B cell (primary cell): ENCODE results near the gene RXFP2. TPM values are rescaled to one million over a fixed set of nuclear protein-coding genes. Genes with fewer than 3 reads are reported as not detected.

Experiments
- ATAC-seq: fragments of 200-7000 bp; cut with Tn5 transposase; one replicate; pipeline ENCODE4 v1.10.0; 2021; ENCODE audit warnings: low read depth, mild to moderate bottlenecking, moderate number of reproducible peaks, moderate library complexity
- CTCF ChIA-PET: fragments of 350-600 bp; sonication (Branson Sonifier 250); formaldehyde crosslinking; loops from one replicate; lab custom pipeline; 2021; ENCODE audit warnings: antibody characterized with exemption, inconsistent platforms; lab: Charles Lee
- POLR2A ChIA-PET: fragments of 350-600 bp; sonication (Branson Sonifier 250); formaldehyde crosslinking; loops from one replicate; lab custom pipeline; 2021; ENCODE audit warnings: antibody characterized with exemption; lab: Charles Lee
- DNase-seq: peaks from one replicate; pipeline ENCODE4 v3.0.0; 2013
- H2AFZ ChIP-seq: 2 replicates; pipeline ENCODE4 v1.6.1; 2012; ENCODE audit warnings: mild to moderate bottlenecking, low read depth, low read length; ENCODE audit not compliant: insufficient read depth, poor library complexity, severe bottlenecking
- H3K27ac ChIP-seq, 2 donors: 1 replicate in 1 of 2; 2 replicates in 1 of 2; pipeline ENCODE4 v1.5.1; 2012 to 2013; ENCODE audit warnings: low read length in 2 of 2, mild to moderate bottlenecking in 2 of 2, moderate library complexity in 1 of 2
- H3K27me3 ChIP-seq, 4 experiments: fragments of 200-600 bp in 1 of 4; sonication (generic) in 1 of 4; replicated peaks in 1 of 4; 1 replicate in 2 of 4; 2 replicates in 2 of 4; pipeline versions ENCODE4 v1.6.1 to v1.7.0; 2013 to 2016; ENCODE audit warnings: low read length in 3 of 4, mild to moderate bottlenecking in 2 of 4, mixed read lengths in 1 of 4, moderate library complexity in 1 of 4; ENCODE audit not compliant: insufficient read depth in 4 of 4, control insufficient read depth in 3 of 4; ENCODE audit errors: control extremely low read depth in 1 of 4
- H3K36me3 ChIP-seq, 2 experiments: replicated peaks in 1 of 2; 1 replicate in 1 of 2; 2 replicates in 1 of 2; pipeline versions ENCODE4 v1.6.1 to v1.7.1; 2013; ENCODE audit warnings: low read length in 1 of 2; ENCODE audit not compliant: insufficient read depth in 2 of 2, control insufficient read depth in 1 of 2; ENCODE audit errors: control extremely low read depth in 1 of 2, extremely low read depth in 1 of 2
- H3K4me1 ChIP-seq, 2 donors: fragments of 200-600 bp in 1 of 2; sonication (generic) in 1 of 2; 1 replicate in 1 of 2; 2 replicates in 1 of 2; pipeline versions ENCODE4 v1.5.1 to v1.6.1; 2013 to 2017; ENCODE audit warnings: low read length in 2 of 2; ENCODE audit not compliant: control insufficient read depth in 2 of 2, insufficient read depth in 2 of 2
- H3K4me2 ChIP-seq: replicated peaks from 2 replicates; pipeline ENCODE3; 2012; ENCODE audit warnings: mild to moderate bottlenecking, low read depth, low read length; ENCODE audit not compliant: poor library complexity, severe bottlenecking
- H3K4me3 ChIP-seq, 5 experiments: fragments of 200-600 bp in 1 of 5; sonication (generic) in 1 of 5; 1 replicate in 3 of 5; 2 replicates in 2 of 5; pipeline versions ENCODE4 v1.5.1 to v1.7.0; 2011 to 2016; ENCODE audit warnings: low read length in 4 of 5, mild to moderate bottlenecking in 4 of 5, low read depth in 2 of 5, control low read depth in 1 of 5, moderate library complexity in 1 of 5; ENCODE audit not compliant: insufficient read depth in 1 of 5; ENCODE audit errors: control extremely low read depth in 1 of 5, extremely low read depth in 1 of 5
- H3K79me2 ChIP-seq: fragments of 200-600 bp; sonication (generic); one replicate; pipeline ENCODE4 v1.6.0; 2016; ENCODE audit warnings: low read length; ENCODE audit not compliant: control insufficient read depth, insufficient read depth
- H3K9ac ChIP-seq: fragments of 200-600 bp; sonication (generic); 2 replicates; pipeline ENCODE4 v1.6.1; 2017; ENCODE audit warnings: mild to moderate bottlenecking, low read length, moderate library complexity
- H3K9me3 ChIP-seq, 3 donors: one replicate each; pipeline versions ENCODE4 v1.6.1 to v1.7.1; 2013; ENCODE audit warnings: low read length in 2 of 3; ENCODE audit not compliant: control insufficient read depth in 2 of 3, insufficient read depth in 1 of 3; ENCODE audit errors: control extremely low read depth in 1 of 3
- H4K20me1 ChIP-seq: 2 replicates; pipeline ENCODE4 v1.6.0; 2012; ENCODE audit warnings: mild to moderate bottlenecking, low read length; ENCODE audit not compliant: insufficient read depth, control insufficient read depth, poor library complexity, severe bottlenecking
- H3K27ac Mint-ChIP-seq: one replicate; pipeline ENCODE4 v1.8.0; 2021; ENCODE audit warnings: mixed read lengths
- H3K27me3 Mint-ChIP-seq: one replicate; pipeline ENCODE4 v1.8.0; 2021; ENCODE audit warnings: mixed read lengths
- H3K4me1 Mint-ChIP-seq: one replicate; pipeline ENCODE4 v1.8.0; 2021; ENCODE audit warnings: mixed read lengths
- H3K4me3 Mint-ChIP-seq: one replicate; pipeline ENCODE4 v1.8.0; 2021; ENCODE audit warnings: mixed read lengths
- H3K9me3 Mint-ChIP-seq: one replicate; pipeline ENCODE4 v1.8.0; 2022; ENCODE audit warnings: mixed read lengths; ENCODE audit not compliant: insufficient read depth
- EZH2 ChIP-seq: IDR thresholded peaks from 2 replicates; pipeline ENCODE4 v1.6.1; 2012; ENCODE audit warnings: borderline replicate concordance, low read depth, mild to moderate bottlenecking, moderate library complexity, low read length; ENCODE audit not compliant: insufficient read depth, poor library complexity, severe bottlenecking
- WGBS: methylation state at CpG from one replicate; pipeline ENCODE4 v1.1.5; 2013; ENCODE audit warnings: missing lambda C conversion rate; ENCODE audit not compliant: insufficient coverage; 5-methylcytosine and 5-hydroxymethylcytosine counted together
- intact Hi-C: fragments of 100-400 bp; cut with micrococcal nuclease; formaldehyde crosslinking; loops from one replicate; pipeline ENCODE4 v1.10.0; 2022
- polyA plus RNA-seq: library from polyadenylated mRNA; depleted of rRNA; stranded (reverse); fragments of >200 nt; gene quantifications from 2 replicates; pipeline ENCODE4 v1.2.3, GENCODE V29; 2012
- total RNA-seq, 2 donors: library from RNA; stranded (reverse); fragments of 120-200 nt in 1 of 2; gene quantifications; 1 replicate in 1 of 2; 2 replicates in 1 of 2; pipeline versions ENCODE4 v1.2.3 to v1.2.4, GENCODE V29; 2013 to 2022
- TF ChIP-seq, protein P1 (sequence below): fragments of 200-600 bp; IDR thresholded peaks from one replicate; pipeline ENCODE4 v1.8.0; 2022; ENCODE audit warnings: antibody characterized with exemption, mild to moderate bottlenecking

Gene RXFP2
- total and polyA plus RNA-seq, 2 donors (not counting 1 experiment from before 2014, with no cell fraction given) = not detected

- H3K79me2 ChIP-seq = no peaks in the 10 kb centered on the region
- Mint-ChIP-seq H3K9me3 (no peaks in the 10 kb centered on the region), H3K4me3 (no peak overlapping the region), H3K27me3 (peaks cover 3% of the 10 kb centered on the region), H3K4me1 (no peaks in the 10 kb centered on the region), H3K27ac (no peak overlapping the region)
- H2AFZ ChIP-seq = no peak overlapping the region
- ChIA-PET CTCF (no interaction called here), POLR2A (no interaction called here)
- H3K4me2 ChIP-seq = no peak overlapping the region
- intact Hi-C loops = no loop called here
- H3K27me3 ChIP-seq = no peaks in the 10 kb centered on the region
- H3K4me1 ChIP-seq = no peaks in the 10 kb centered on the region
- ATAC-seq (no peak), DNase-seq (no peak)
- TF ChIP-seq, protein P1, sequence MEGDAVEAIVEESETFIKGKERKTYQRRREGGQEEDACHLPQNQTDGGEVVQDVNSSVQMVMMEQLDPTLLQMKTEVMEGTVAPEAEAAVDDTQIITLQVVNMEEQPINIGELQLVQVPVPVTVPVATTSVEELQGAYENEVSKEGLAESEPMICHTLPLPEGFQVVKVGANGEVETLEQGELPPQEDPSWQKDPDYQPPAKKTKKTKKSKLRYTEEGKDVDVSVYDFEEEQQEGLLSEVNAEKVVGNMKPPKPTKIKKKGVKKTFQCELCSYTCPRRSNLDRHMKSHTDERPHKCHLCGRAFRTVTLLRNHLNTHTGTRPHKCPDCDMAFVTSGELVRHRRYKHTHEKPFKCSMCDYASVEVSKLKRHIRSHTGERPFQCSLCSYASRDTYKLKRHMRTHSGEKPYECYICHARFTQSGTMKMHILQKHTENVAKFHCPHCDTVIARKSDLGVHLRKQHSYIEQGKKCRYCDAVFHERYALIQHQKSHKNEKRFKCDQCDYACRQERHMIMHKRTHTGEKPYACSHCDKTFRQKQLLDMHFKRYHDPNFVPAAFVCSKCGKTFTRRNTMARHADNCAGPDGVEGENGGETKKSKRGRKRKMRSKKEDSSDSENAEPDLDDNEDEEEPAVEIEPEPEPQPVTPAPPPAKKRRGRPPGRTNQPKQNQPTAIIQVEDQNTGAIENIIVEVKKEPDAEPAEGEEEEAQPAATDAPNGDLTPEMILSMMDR = no peak
- no peak for TF ChIP-seq EZH2
- H3K9me3 ChIP-seq = no peaks in the 10 kb centered on the region
- H3K36me3 ChIP-seq = no peaks in the 10 kb centered on the region
- no peak overlapping the region for H3K9ac ChIP-seq
- 95% methylated on average over 4 of the region's 6 CpGs for WGBS
- no peak overlapping the region for H3K4me3 ChIP-seq
- no peaks in the 10 kb centered on the region for H4K20me1 ChIP-seq
- no peak overlapping the region for H3K27ac ChIP-seq
Measured at GRCh38 chr13:31801088-31801487, 61.8 kb downstream of the RXFP2 start.

GRCh38 chr13:31803311-31803710 lies 64.0 kb downstream of the RXFP2 start:
- ATAC-seq (no peak), DNase-seq (no peak)
- no peaks in the 10 kb centered on the region for H3K27me3 Mint-ChIP-seq
- H3K9me3 ChIP-seq = no peaks in the 10 kb centered on the region
- H2AFZ ChIP-seq = no peak overlapping the region
- no peaks in the 10 kb centered on the region for H3K36me3 ChIP-seq
- H3K27ac Mint-ChIP-seq = no peak overlapping the region
- H3K4me1 ChIP-seq = no peaks in the 10 kb centered on the region
- no peak overlapping the region for H3K27ac ChIP-seq
- H3K4me3 Mint-ChIP-seq = no peak overlapping the region
- intact Hi-C loops = no loop called here
- no peaks in the 10 kb centered on the region for H4K20me1 ChIP-seq
- ChIA-PET CTCF (no interaction called here), POLR2A (no interaction called here)
- no peak overlapping the region for H3K4me2 ChIP-seq
- no peak overlapping the region for H3K4me3 ChIP-seq
- H3K9ac ChIP-seq = no peak overlapping the region
- TF ChIP-seq, protein P1 = no peak
- TF ChIP-seq EZH2 = no peak
- no peaks in the 10 kb centered on the region for H3K9me3 Mint-ChIP-seq
- WGBS = no CpG with 5 or more reads among the region's 1 CpG
- no peaks in the 10 kb centered on the region for H3K79me2 ChIP-seq
- H3K27me3 ChIP-seq = no peaks in the 10 kb centered on the region
- no peaks in the 10 kb centered on the region for H3K4me1 Mint-ChIP-seq
